NCI-H526 treated with DMSO at 0.1 percent for 48 hours (cell line): ENCODE data around the gene MAPK8IP1.

Experiments used
- DNase-seq: peaks from one replicate; lab custom pipeline; 2025; lab: John Stamatoyannopoulos, UW

Gene MAPK8IP1

DNA sequence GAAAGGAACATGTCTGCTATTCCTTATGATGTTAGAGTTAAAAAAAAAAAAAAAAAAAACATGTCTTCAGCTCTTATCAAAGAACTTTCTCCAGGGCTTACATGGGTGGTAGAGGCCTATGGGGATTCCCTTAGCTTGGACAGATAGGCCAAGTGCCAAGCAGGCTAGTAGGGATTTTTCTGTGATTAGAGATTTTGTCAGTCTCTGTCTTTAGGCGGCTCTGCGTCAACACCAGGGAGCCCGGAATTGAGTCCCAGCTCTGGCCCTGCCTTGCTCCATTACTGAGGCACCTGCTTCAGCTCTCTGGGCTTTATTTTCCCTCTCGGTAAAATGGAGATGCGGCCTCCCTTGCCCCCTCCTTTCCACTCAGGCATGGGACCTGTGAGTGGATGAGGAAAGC lies 25.1 kb upstream of the MAPK8IP1 start:
- DNase-seq = no peak

DNA sequence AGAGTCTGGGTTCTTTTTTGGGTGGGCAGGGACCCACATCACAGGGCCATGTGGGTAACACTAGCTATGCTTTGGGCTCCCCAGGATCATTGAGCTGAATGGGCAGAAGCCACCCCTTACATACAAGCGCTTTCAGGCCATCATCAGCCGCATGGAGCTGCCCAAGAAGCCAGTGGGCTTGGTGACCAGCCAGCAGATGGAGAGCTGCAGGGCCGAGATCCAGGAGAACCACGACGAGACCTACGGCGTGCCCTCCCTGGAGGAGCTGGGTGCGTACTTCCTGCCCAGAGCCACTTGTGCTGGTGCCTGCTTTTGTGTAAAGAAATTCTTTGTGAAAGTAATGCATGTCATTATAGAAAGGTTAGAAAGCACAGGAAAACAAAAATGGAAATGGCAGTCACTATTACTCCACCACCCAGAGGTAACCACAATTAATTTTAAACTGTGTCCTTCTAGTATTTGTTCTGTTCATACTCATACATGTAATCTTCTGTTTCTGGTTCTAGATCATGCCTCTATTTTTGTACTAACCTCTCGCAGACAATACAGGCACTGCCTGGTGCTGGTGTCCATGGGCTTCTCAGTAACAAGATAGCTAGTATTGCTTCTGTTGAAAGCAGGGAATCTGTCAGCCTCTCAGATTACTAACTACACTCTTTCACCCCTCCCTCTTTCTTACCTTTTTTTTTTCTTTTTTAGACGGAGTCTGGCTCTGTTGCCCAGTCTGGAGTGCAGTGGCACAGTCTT lies 24.5 kb upstream of the MAPK8IP1 start:
- no peak for DNase-seq

GRCh38 chr11:45864041-45864440 lies 21.4 kb upstream of the MAPK8IP1 start:
- no peak for DNase-seq

GRCh38 chr11:45869551-45869950 lies 15.9 kb upstream of the MAPK8IP1 start:
- no peak for DNase-seq

GRCh38 chr11:45870706-45871105 lies 14.7 kb upstream of the MAPK8IP1 start:
- DNase-seq = no peak

DNA sequence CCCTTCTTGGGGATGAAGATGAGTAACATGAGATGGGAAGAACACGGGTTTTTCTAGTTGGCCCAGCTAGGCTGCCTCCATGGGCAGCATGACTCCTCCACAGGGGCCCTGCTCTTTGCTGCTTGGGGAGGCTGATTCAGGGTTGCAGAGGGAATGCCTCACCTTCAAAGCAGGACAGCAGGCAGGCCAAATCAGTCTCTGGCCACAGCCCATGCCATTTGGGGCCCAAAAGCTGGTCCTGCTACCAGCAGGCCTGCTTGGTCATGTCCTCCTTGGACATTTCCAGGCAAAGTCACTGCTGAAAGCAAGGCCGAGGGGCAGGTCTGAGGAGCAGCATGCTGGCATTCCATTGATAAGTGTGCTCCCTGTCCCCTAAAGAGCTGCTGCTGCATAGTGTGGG lies 13.8 kb upstream of the MAPK8IP1 start:
- DNase-seq = no peak

GRCh38 chr11:45872651-45873356 lies 12.6 kb upstream of the MAPK8IP1 start:
- DNase-seq = peak; percentile 8

- DNase-seq = no peak
These were observed 9.1 kb upstream of the MAPK8IP1 start for GRCh38 chr11:45876401-45876800.

DNA sequence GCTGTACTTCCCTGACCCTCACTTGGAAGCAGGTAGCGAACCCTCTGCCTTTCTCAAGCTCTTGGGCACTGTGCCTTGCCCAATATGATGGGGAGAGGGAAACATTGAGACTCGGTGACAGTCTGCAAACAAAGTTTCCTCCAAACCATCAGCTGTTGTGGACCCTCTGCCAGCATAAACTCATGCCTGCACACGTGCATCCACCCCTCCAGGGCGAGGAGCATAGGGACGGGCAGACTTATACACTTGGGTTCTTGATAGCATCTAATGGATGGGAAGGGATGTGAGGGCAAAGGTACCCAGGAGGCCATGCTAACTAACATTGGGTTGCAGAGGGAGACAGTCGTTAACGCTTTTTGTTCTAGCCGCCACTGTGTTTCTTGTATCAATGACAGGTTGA lies 8.2 kb upstream of the MAPK8IP1 start:
- no peak for DNase-seq

- DNase-seq = no peak
These were observed 7.6 kb upstream of the MAPK8IP1 start for GRCh38 chr11:45877845-45878244.

GRCh38 chr11:45879803-45880686 lies 5.4 kb upstream of the MAPK8IP1 start:
- no peak for DNase-seq

- DNase-seq = no peak
These were observed 4.5 kb upstream of the MAPK8IP1 start for GRCh38 chr11:45880772-45881570.

GRCh38 chr11:45881708-45882368 lies 3.6 kb upstream of the MAPK8IP1 start:
- no peak for DNase-seq

DNA sequence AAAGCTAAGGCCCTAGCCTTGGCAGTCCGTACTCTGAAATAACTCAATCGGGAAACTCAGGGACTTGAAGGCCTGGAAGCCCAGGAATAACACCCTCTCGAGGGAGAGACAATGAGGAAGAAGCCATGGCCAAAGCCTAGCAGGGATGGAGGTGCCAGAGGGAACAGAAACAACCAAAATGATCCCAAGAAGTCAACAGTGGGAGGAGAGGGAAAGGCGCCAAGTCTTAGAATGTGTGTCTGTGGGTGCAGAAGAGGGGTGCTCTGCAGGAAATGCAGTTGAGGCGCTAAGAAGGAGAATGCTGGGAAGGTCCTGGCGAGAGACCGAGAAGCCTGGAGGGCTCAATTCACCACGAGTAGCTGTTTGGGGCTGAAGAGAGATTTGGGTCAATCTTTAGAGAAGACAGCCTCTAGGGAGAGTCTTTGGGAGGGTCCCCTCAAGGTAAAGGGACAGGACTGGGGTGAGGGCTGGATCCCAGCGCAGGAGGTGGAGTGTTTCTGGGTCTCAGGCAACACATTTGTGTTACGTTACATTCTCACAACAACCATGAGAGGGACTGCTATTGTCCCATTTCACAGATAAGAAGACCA lies 760 bp upstream of the MAPK8IP1 start:
- DNase-seq = no peak

DNA sequence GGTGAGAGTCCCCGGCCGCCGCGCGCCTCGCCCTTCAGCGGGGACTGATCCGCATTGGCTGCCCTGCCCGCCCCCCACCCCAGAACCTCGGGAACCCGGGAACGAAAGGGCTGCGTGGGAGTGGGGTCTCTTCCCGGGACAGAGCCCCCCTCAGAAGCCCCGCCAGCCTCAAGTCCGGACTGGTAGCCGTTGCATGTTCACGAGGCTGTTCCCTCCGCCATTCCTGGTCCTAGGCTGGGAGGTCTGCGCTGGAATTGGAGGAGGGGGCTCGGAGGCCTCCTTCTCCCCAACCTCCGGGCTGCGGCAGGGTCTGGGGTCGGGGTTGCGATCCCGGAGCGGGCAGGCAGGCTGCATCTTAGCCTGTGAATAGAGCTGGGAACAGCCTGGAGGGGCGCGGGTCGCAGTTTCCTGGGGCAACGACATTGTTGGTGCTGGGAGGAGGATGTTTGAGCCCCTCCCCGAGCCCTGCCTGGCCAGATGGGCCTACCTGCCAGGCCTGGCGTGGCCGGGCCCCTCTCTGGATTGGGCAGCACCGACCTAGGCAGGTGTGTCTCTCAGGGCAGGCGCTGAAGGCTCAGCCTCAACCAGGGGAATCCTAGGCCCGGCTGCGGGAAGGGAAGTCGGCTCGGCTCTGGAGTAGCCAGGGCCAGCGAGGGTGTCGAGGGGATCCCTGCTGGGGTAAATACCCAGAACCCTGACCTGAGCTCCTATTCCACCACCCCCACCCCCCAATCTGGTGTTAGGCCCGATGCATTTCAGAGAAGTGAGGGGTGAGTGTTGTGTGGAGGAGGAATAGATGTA lies 670 bp downstream of the MAPK8IP1 start:
- DNase-seq = peak; percentile 41

- no peak for DNase-seq
These were observed 1.5 kb downstream of the MAPK8IP1 start for GRCh38 chr11:45886816-45887520.

DNA sequence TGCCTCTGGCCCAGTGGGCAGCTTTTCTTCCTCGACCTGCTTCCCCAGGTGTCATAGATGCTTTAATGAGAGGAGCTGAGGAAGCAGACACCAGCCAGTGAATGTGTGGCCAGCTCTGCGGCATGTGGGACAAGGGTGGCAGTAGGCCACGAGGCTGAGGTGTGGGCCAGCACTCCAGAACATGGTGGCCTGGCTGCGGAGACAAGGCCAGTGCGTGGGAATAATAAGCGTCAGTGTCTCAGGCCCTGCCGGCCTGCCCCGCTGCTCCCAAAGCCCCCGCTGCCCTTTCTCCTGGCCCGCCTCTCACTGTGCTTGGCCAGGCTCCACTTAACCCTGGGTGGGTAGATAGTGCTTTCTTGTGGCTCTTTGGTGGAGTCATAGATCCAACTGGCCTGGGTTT lies 2.1 kb downstream of the MAPK8IP1 start:
- DNase-seq = no peak

- DNase-seq = no peak
These were observed 4.1 kb downstream of the MAPK8IP1 start for GRCh38 chr11:45889555-45889954.

DNA sequence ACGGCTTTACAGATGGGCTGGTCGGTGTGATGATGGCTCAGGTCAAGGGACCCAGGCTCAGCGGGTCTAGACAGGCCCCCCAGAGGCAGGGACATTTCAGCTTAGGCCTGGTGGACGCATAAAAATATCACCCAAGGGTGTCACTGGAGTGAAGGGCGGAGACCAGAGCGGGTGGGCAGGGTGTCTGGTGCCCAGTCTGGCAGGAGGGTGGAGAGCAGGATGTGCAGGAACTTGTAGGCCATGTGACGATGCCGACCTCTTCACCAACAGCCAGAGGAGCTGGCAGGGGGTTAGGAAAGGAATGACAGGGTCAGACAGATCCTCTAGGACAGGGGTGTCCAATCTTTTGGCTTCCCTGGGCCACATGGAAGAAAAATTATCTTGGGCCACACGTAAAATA lies 4.5 kb downstream of the MAPK8IP1 start:
- no peak for DNase-seq
